T-helper 1 cell treated with Interleukin-12 subunit alpha and Interleukin-12 subunit beta and Interleukin-4 antibody, amounts not matched to agents 30 ng/mL and 1 ng/mL, for 36 hours (primary cell): ENCODE measurements around the gene PPARGC1A. TPM values are rescaled to one million over a fixed set of nuclear protein-coding genes. Genes with fewer than 3 reads are reported as not detected.

ENCODE experiments used
- intact Hi-C: fragments of 100-400 bp; cut with micrococcal nuclease; formaldehyde crosslinking; loops from one replicate; pipeline ENCODE4 v1.15.1; 2024
- total RNA-seq: library from RNA; stranded (reverse); gene quantifications from 2 replicates; pipeline ENCODE4 v1.2.3, GENCODE V29; 2022

PPARGC1A gene
- total RNA-seq, 1 donor from 2014 or later: not detected

- intact Hi-C loops: no loop called here
These were observed 19.8 kb upstream of the PPARGC1A start for GRCh38 chr4:23909671-23910070.

- intact Hi-C loops: no loop called here
These were observed 17.0 kb upstream of the PPARGC1A start for GRCh38 chr4:23906839-23907238.

GRCh38 chr4:23904639-23905071, 14.8 kb upstream of the PPARGC1A start:
- intact Hi-C loops: no loop called here

GRCh38 chr4:23903859-23904438, 14.1 kb upstream of the PPARGC1A start:
- intact Hi-C loops: no loop called here

GRCh38 chr4:23902222-23902804, 12.5 kb upstream of the PPARGC1A start:
- intact Hi-C loops: no loop called here

GRCh38 chr4:23900636-23901035, 10.8 kb upstream of the PPARGC1A start:
- intact Hi-C loops: no loop called here

- intact Hi-C loops: no loop called here
These were observed 9.7 kb upstream of the PPARGC1A start for GRCh38 chr4:23899565-23899964.

- intact Hi-C loops: no loop called here
These were observed 7.8 kb upstream of the PPARGC1A start for GRCh38 chr4:23897564-23898109.

GRCh38 chr4:23894021-23894420, 4.2 kb upstream of the PPARGC1A start:
- intact Hi-C loops: no loop called here

GRCh38 chr4:23891064-23891421, 1.2 kb upstream of the PPARGC1A start:
- intact Hi-C loops: no loop called here

GRCh38 chr4:23890369-23891063, 669 bp upstream of the PPARGC1A start:
- intact Hi-C loops: no loop called here

GRCh38 chr4:23889391-23889790, 456 bp downstream of the PPARGC1A start:
- intact Hi-C loops: no loop called here

- intact Hi-C loops: no loop called here
These were observed 1.2 kb downstream of the PPARGC1A start for GRCh38 chr4:23888421-23889319.

GRCh38 chr4:23887989-23888388, 1.9 kb downstream of the PPARGC1A start:
- intact Hi-C loops: no loop called here

GRCh38 chr4:23887173-23887572, 2.7 kb downstream of the PPARGC1A start:
- intact Hi-C loops: no loop called here

- intact Hi-C loops: no loop called here
These were observed 3.8 kb downstream of the PPARGC1A start for GRCh38 chr4:23885943-23886590.

- intact Hi-C loops: no loop called here
These were observed 5.1 kb downstream of the PPARGC1A start for GRCh38 chr4:23884741-23885140.

- intact Hi-C loops: no loop called here
These were observed 5.6 kb downstream of the PPARGC1A start for GRCh38 chr4:23884261-23884660.

- intact Hi-C loops: no loop called here
These were observed 6.8 kb downstream of the PPARGC1A start for GRCh38 chr4:23882976-23883531.

GRCh38 chr4:23881674-23882337, 8.0 kb downstream of the PPARGC1A start:
- intact Hi-C loops: no loop called here
